GM12874 (cell line): ENCODE results near the gene XDH.

Source experiments
- TF ChIP-seq, protein P1 (sequence below): IDR thresholded peaks from 2 replicates; pipeline ENCODE4 v1.5.1; 2011; ENCODE audit warnings: low read depth, mild to moderate bottlenecking, control low read depth, low read length, moderate library complexity; ENCODE audit not compliant: insufficient read depth

Gene XDH

DNA sequence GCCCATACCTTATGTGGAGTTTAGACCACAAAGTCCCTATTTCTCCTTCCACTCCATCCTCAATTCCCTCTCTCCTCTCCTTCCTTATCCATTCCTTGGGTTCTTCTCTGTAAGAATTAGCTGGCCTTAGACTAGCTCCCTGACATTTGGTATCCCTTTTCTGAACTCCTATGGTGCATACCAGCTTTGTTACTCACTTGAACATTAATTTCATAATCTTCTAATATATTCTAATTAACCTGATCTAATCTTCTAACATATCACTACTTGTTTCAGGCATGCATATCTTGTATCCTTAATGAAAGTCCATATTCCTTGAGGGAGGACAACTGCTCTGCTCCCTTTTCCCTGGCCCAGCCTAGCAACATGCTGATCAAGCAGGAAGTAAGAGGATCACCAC, 114.2 kb downstream of the XDH start:
- TF ChIP-seq, protein P1, sequence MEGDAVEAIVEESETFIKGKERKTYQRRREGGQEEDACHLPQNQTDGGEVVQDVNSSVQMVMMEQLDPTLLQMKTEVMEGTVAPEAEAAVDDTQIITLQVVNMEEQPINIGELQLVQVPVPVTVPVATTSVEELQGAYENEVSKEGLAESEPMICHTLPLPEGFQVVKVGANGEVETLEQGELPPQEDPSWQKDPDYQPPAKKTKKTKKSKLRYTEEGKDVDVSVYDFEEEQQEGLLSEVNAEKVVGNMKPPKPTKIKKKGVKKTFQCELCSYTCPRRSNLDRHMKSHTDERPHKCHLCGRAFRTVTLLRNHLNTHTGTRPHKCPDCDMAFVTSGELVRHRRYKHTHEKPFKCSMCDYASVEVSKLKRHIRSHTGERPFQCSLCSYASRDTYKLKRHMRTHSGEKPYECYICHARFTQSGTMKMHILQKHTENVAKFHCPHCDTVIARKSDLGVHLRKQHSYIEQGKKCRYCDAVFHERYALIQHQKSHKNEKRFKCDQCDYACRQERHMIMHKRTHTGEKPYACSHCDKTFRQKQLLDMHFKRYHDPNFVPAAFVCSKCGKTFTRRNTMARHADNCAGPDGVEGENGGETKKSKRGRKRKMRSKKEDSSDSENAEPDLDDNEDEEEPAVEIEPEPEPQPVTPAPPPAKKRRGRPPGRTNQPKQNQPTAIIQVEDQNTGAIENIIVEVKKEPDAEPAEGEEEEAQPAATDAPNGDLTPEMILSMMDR = no peak

DNA sequence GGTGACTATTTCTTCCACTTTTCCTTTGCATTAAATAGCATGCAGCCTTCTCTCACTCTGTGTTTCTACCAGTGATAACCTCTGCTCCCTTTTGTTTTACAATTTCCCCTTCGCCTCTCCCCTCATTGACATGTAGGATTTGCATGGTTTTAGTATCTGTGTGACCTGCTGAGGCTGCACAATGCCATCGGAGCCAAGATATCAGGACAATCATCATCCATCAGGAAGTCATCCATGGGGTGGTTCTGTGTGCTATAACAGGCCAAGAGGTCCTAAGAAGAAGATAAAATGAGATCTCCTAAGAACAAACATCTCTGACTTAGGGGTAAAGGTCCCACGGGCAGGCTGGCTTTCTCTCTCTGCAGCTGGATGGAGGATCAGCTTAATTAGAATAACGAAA, 115.0 kb downstream of the XDH start:
- TF ChIP-seq, protein P1 = no peak

DNA sequence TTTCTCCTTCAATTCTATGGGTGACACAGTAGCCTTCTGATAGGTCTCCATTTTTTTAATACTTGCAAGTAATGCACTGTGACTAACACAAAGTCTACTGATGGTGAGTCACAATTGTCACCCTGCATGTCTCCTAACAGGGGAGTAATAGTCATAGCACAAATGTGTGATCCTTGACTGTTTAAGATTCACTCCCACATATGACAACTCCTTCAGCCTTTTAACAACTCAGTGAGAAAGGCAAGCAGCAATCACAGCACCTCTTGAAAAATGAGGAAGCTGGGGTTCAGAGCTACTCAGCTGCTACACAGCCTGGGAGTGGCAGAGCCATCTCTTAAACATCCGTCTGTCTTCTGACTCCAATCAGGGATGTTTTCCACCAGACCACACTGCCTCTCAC, 116.8 kb downstream of the XDH start:
- TF ChIP-seq, protein P1 = no peak

DNA sequence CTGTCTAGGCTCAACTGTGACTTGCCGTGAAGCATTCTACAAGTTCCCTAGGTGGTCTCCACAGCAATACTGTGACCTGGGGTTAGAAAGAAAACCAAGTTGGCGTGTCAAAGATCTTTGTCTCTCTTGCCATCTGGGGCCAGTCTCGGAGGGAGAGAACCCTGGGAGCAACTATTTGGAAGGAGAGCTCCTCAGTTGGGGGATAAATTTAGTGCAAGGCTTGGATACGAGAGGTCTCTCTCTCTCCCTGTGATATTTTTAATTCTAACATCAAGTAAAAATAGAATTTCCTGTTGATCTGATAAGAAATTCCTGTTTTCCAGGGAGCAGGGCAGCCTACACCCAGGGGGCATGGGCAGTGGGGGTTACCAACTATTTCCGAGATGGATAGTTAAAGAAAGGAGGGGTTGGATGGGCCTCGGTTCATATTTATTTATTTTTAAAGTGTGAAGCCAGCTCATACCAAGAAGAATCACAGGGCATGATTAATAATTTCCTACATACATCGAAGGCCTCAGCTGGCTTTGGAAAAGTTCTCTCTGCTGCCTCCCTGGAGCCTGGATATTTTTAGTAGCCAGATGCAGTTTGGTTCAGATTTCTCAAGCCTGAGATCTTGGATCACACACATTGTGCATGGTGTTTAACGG, 117.8 kb downstream of the XDH start:
- TF ChIP-seq, protein P1 = no peak

DNA sequence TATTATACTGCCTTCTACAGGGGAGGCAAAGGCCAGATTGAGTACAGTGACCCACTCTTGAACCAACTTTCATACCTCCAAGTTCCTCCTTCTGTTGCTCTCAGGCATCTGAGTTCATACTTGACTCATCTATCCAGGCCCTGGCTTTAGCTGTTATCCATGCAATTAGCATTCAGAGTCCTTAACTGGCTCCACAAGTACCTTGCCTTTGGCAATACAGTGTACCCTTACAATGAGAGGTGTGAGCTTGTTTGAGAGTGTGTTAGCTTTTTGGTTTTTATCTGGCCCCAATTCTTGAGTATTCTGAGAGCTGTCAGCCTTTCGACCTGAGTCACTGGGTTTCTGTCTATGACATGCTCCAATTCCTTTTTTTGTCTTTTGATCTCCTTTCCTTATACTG, 120.3 kb downstream of the XDH start:
- TF ChIP-seq, protein P1 = no peak

DNA sequence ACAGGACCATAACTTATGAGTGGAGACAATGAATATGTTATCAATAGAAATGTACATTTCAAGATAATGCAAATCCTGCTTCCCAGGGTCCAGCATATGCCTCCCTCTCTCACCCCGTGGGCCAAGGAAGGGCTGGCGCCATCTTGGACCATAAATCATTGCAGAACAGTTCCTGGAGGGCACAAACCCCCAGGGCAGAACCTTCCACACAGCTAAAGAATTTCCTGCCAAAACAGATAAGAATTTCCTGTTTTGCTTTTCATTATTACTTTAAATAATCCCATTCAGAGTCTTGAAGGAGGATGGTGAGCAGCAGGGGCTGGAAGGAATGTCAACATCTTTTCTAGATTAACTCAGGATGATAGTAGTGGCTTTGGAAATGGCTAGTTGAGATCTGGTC, 126.9 kb downstream of the XDH start:
- TF ChIP-seq, protein P1 = no peak

DNA sequence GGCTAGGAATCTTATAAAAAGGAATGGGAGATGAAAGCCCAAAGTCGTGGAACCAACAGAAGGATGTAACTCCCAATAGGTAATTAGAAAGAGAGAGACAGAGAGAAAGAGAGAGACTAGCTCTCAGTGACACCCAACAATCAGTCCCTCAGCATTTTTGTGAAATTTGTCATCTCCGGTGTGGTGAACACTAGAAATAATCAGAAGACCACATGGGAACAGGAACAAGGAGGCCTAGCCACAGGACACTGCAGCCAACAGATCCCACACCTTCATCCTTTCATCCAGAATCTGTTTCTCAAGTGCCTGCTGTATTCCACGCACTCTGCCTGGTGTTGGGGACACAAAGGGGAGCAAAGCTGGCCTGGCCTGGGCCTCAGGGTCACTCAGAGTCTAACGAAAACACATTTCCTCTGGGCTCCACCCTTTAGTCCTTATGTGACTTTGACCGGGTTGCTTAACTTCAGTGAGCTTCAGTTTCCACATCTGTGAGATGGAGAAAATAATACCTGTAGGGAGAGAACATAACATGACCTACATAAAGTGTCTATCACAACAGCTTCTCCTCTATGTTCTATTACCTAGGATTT, 127.5 kb downstream of the XDH start:
- TF ChIP-seq, protein P1 = no peak
